Fibroblast of the aortic adventitia (primary cell): ENCODE measurements around the gene MGMT. TPM values are rescaled to one million over a fixed set of nuclear protein-coding genes. Genes with fewer than 3 reads are reported as not detected.

ENCODE experiments used
- DNase-seq: peaks from one replicate; pipeline ENCODE4 v3.0.0-alpha.2; 2010; ENCODE audit warnings: low read depth
- H3K4me3 ChIP-seq: 2 replicates; pipeline ENCODE4 v1.5.1; 2011; ENCODE audit warnings: low read depth, mild to moderate bottlenecking, control low read depth, low read length, moderate library complexity
- CTCF ChIP-seq: IDR thresholded peaks from 2 replicates; pipeline ENCODE4 v1.5.1; 2011; ENCODE audit warnings: mild to moderate bottlenecking, low read length, control low read depth, inconsistent platforms; ENCODE audit not compliant: insufficient read depth
- total RNA-seq: library from RNA; depleted of rRNA; stranded (reverse); fragments of >200 nt; gene quantifications from 2 replicates; pipeline ENCODE4 v1.2.3, GENCODE V29; 2012; ENCODE audit warnings: low replicate concordance

Gene MGMT
- total RNA-seq, 1 donor: 21.8 TPM

DNA sequence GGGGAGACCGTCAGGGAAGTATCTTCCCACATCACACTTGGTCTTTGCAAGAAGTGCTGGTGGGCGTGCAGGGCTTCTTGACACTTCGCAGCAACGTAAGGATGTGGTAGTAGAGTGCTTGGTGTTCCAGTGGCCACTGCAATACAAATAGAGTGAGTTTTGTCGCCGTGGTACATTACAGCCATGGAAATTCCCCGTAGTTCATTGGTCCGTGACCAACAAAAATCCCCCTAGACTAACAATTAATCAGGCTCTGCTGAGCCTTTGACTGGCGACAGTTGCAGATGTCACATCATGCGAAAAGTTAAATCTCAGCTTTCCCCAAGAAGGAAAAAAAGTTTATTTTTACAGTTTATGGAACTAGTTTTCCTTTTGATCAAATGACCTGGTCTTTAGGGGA, 134.7 kb downstream of the MGMT start:
- no peak for DNase-seq
- TF ChIP-seq CTCF: no peak
- H3K4me3 ChIP-seq: no peak overlapping the region

DNA sequence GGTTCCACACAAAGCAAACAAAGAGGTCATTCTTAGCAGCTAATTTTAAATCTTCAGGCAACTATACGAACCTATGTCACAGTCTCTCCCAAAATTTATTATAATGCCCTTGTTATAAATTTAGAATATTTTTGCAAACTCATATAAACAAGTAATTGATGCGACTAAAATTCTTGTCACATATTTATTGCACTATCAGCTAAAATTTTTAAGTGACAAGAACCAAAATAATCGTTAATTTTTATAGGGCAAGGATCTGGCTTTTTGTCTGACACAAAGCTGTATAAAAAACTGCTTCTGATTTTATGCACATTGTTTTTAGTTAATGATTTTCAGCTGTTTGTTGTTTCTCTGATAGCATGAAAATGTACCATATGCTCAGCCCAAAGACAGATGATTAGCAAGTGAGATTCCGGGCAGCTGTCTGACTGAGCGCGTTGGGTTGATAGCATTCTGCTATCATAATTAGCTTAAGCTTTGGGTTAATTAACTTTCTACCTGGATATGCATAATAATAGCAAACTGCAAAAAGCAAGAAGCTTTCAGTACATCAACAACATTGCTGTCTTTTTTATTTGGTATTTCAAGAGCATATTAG, 136.0 kb downstream of the MGMT start:
- DNase-seq: no peak
- TF ChIP-seq CTCF: no peak
- no peak overlapping the region for H3K4me3 ChIP-seq

DNA sequence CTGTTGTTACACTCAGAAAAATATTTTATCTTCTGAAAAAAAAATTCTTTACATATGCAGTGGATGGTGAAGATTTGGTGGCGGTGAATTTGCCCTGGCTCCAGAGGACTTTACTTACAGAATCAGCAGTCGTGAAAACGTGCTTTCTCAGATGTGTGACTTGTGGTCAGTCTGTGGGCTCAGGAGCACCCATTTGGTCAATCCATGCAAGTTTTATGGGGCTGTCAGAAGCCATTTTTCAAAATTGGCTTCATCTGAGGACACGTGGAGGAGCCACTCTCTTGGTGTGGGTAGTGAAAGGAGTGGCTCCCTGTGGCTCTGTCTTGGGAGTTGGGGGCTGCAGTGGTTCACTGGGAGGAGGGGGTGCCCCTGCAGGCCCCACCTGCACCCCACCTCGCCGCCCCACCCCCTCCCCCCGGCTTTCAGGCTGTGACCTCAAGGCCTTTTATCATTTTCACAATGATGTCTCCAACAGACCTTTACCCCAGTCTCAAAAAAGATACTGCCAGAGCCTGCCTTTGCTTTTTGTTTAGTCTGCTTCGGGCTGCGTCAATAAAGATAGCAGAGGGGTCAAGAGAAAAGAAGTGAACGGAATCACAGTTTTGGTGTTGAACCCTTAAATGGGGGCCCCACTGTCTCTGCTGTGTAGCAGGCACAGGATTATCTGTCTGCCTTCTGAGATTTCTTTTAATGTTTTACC, 137.4 kb downstream of the MGMT start:
- no peak for DNase-seq
- TF ChIP-seq CTCF: no peak
- H3K4me3 ChIP-seq: no peak overlapping the region

DNA sequence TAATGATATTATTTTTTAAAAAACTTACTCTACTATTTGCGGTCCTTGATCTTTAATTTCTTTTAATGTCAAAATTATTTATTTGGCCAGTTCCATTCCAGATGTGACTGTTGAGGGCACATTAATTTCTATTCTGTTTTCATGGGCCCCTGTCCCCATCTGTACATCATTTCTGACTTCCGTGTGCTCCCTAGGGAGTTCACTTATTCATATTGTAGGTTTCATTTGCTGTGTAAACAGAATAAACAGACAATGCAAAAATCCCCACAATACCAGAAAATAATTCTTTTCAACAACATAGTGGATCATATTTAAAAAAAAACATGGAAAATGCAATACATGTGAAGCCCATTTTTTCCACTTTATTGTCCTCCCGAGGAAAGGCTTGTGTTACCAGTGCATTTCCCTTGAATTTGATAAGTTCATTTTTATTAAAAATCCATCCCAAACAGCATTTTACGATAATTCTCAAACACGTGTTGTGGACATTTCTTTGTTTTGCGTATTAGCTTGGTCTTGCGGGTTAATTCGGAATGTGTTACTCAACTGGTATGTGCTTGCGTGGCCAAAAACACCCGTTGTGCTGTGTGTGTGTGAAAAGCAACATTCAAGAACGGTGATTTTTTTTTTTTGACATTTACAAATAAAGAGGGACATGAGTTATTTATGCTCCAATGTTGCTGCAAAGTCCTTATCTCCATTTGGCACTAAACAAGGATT, 138.4 kb downstream of the MGMT start:
- no peak overlapping the region for H3K4me3 ChIP-seq
- TF ChIP-seq CTCF: no peak
- DNase-seq: no peak

GRCh38 chr10:129605986-129606518, 139.0 kb downstream of the MGMT start:
- H3K4me3 ChIP-seq: no peak overlapping the region
- TF ChIP-seq CTCF: no peak
- no peak for DNase-seq

DNA sequence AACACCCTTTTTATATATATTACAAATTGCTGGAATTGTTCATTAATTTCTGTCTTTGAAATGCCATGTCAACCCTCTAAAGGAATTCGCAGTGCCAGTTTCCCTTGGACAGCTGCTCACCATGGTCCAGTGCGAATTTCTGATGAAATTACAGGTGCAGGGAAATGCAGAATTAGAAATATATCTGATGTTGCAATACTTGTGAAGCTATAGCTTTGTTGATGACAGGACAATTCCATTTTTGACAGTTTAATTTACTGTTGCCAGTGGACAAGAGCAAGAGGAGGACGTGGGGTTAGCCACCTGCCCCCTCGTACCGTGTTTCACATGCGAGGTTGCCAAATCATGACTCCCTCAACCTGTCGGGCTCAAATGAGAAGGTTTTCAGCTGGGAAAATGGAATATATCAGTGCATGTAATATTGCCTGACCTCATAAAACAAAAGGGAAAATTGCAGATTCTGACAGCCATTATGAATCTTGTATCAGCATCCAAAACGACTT, 140.6 kb downstream of the MGMT start:
- no peak for TF ChIP-seq CTCF
- no peak for DNase-seq
- no peak overlapping the region for H3K4me3 ChIP-seq
